HEK293T (cell line): Measurements from ENCODE around the gene ADAMTS3.

ENCODE experiments used
- ARNT ChIP-seq: fragments of 450-650 bp; IDR thresholded peaks from 2 replicates; pipeline ENCODE4 v1.6.1; 2017; ENCODE audit warnings: mild to moderate bottlenecking
- BHLHE40 ChIP-seq: fragments of 450-650 bp; IDR thresholded peaks from 2 replicates; pipeline ENCODE4 v1.6.1; 2016; ENCODE audit warnings: mild to moderate bottlenecking, moderate library complexity, borderline replicate concordance
- FOXM1 ChIP-seq: fragments of 450-650 bp; IDR thresholded peaks from 2 replicates; pipeline ENCODE4 v1.6.1; 2017; ENCODE audit warnings: mild to moderate bottlenecking, borderline replicate concordance
- SP1 ChIP-seq: fragments of 450-650 bp; IDR thresholded peaks from 2 replicates; pipeline ENCODE4 v1.6.1; 2017
- TF ChIP-seq, protein P1 (sequence below): fragments of 450-650 bp; IDR thresholded peaks from 2 replicates; pipeline ENCODE4 v1.6.1; 2016

DNA sequence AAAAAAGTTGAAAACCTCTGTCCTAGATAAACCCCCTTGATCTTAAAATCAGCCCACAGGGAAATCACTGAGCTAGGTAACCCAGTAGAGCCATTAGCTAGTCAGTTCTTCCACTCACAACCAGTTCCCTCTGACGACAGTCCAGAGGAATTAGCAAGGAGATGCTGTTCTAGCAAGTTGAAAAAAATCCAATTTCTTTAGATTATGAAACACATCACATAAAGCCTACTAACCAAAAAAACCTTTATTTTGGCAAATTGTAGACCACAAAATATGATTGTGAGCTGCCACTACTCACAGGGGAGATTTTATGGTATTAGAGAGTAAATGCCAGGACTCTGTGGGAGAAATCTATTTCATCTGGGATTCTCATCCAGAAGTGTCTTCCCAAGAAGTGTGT, 22.6 kb downstream of the ADAMTS3 start:
- TF ChIP-seq, protein P1, sequence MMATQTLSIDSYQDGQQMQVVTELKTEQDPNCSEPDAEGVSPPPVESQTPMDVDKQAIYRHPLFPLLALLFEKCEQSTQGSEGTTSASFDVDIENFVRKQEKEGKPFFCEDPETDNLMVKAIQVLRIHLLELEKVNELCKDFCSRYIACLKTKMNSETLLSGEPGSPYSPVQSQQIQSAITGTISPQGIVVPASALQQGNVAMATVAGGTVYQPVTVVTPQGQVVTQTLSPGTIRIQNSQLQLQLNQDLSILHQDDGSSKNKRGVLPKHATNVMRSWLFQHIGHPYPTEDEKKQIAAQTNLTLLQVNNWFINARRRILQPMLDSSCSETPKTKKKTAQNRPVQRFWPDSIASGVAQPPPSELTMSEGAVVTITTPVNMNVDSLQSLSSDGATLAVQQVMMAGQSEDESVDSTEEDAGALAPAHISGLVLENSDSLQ, result no peak
- TF ChIP-seq ARNT, result no peak
- TF ChIP-seq FOXM1, result no peak
- TF ChIP-seq SP1, result no peak
- TF ChIP-seq BHLHE40, result no peak
